Neuron (in vitro differentiated cells): ENCODE data around the gene MRPL49.

Source experiments
- H2AFZ ChIP-seq: one replicate; pipeline ENCODE4 v1.6.1; 2013; ENCODE audit warnings: low read depth, mild to moderate bottlenecking, inconsistent platforms, low read length, moderate library complexity
- H3K27me3 ChIP-seq: one replicate; pipeline ENCODE4 v1.6.1; 2013; ENCODE audit warnings: low read length; ENCODE audit not compliant: insufficient read depth
- H3K36me3 ChIP-seq: one replicate; pipeline ENCODE4 v1.6.1; 2013; ENCODE audit warnings: low read length; ENCODE audit not compliant: insufficient read depth
- H3K4me1 ChIP-seq: one replicate; pipeline ENCODE4 v1.6.1; 2013; ENCODE audit warnings: low read length; ENCODE audit not compliant: insufficient read depth
- H3K4me3 ChIP-seq: 2 replicates; pipeline ENCODE4 v1.5.1; 2013; ENCODE audit warnings: mild to moderate bottlenecking, low read length, moderate library complexity
- H3K9me3 ChIP-seq: one replicate; pipeline ENCODE4 v1.6.1; 2013; ENCODE audit warnings: low read length

MRPL49 gene

DNA sequence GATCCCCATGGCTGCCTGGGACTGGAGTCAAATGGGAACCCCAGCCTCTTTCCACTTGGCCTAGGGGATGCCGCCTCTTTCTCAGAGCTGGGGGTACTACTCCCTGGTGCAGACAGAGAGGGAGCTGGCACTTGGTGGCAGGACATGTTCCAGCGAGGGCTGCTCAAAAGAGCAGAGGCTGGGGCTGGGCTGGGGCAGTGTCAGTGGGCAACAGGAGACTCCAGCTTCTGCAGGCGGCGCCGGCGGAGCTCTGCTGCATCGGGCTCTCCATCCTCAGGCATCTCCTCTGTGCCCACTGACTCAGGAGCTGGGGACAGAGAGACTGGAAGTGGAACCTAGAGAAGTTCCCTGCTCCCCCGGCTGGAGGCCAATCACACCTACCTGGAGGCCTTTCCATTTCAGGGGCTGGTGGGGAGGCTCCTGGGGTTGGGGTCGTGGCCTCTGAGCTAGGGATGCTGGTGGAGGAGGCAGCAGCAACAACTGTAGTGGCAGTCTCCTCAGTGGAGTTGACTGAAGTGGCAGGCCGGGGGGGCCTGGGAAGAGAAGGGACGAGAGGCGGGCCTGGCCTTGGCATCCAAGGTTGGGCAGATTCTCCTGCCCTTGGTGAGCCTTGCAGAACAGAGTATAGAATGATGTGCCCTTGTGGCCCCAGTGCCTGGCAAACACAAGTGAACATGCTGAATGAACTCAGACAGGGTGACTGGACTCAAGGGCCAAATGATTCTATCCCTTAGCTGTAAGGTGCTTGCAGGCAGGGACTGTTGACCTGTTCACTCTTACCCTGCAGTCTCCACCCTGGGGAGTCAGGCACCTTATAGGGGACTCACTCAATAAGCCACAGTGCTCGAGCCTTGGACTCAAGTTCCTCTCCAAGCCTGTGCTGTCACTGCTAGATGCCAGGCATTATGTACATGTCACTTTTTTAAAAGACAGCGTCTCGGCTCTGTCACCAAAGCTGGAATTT is 6.3 kb downstream of the MRPL49 start:
- Histone ChIP-seq H3K4me1 (peaks cover 7% of the 10 kb centered on the region), H3K4me3 (no peak overlapping the region), H3K27me3 (no peaks in the 10 kb centered on the region), H3K36me3 (peaks cover 79% of the 10 kb centered on the region), H3K9me3 (no peaks in the 10 kb centered on the region), H2AFZ (no peak overlapping the region)

DNA sequence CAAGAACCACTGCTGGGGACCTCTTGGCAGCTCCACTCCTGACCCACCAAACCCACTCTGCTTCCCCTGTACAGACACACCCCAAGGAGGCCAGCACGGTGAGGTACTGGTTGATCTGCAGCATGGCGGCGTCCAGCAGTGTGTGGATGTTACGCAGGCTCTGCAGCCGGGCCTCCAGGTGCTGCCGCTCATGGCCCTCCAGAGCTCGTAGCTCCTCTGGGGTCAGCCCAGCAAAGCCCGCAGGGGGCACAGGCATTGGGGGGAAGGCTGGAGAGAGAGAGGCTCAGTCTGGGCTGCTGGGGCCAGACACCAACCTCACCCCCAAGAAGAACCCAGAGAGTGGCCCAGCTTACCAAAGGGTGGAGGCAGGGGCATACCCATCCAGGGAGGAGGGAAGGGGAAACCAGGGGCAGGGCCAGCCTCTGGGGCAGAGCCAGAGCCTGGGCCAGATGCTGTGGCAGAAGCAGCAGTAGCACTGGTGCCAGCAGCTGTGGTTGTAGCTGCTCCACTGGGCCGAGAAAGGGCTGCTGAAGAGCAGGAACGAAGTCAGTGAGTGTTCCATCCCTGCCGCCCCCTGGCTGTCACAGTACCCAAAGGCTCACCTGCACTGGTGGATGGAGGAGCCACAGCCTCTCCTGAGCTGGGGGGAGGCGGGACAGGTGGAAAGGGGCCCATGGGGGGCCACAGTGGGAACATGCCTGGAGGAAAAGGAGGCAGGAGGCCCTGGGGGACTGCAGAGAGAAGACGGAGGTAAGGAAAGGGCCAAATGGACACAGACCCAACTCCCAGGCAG is 7.7 kb downstream of the MRPL49 start:
- Histone ChIP-seq H2AFZ (no peak overlapping the region), H3K9me3 (no peaks in the 10 kb centered on the region), H3K27me3 (no peaks in the 10 kb centered on the region), H3K4me3 (no peak overlapping the region), H3K4me1 (peaks cover 12% of the 10 kb centered on the region), H3K36me3 (peaks cover 69% of the 10 kb centered on the region)

DNA sequence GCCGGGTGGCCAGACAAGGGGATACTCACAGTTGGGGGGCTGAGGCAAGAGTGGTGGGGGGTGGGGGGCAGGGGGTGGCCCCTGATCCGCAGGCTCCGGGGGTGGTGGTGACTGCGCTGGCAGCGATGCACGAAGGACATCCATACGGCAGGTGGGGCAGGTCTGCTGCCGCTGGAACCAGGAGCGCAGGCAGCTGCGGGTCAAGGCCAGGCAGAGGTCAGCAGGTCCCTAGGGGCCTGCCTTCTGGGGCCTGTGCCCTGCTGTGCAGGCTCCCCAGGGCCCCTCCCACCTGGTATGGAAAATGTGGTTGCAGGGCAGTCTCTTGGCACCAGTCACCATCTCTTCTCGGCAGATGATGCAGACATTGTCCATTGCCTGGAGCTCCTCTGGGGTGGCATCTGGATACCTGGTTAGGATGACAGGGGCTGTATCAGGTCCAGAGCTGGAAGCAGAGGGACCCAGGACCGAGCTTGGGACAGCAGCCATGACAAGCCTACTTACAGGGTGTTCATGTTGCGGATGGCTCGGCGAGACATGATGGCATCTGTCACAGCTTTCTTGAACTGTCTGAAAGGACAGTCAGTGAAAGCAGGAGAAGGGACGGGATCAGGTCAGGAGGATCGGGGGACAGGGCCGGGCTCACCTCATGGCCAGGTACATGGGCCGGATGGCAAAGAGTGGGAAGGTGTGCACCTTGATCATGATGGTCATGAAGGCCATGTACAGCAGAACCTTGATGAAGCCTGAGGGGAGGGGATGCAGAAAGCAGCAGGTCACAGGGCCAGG is 8.7 kb downstream of the MRPL49 start:
- H3K36me3 ChIP-seq, result peaks cover 61% of the 10 kb centered on the region
- no peaks in the 10 kb centered on the region for H3K9me3 ChIP-seq
- peaks cover 19% of the 10 kb centered on the region for H3K4me1 ChIP-seq
- H2AFZ ChIP-seq, result no peak overlapping the region
- H3K4me3 ChIP-seq, result no peak overlapping the region
- H3K27me3 ChIP-seq, result no peaks in the 10 kb centered on the region

DNA sequence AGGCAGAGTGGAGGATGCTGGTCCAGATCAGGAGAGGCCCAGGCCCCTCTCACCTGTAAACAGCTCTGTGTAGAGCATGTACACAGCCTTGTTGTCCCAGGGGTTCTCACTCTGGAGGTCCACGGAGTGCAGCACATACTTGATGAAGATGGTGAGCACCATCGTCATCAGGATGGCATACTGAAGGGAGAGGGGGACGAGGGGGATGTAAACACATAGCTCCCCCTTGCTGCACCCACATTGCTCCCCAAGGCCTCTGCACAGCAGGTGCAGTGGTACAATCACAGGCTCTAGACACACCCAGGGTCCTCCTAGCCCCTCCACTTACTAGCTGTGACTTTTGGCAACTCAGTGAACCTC is 9.3 kb downstream of the MRPL49 start:
- no peak overlapping the region for H2AFZ ChIP-seq
- no peaks in the 10 kb centered on the region for H3K9me3 ChIP-seq
- peaks cover 55% of the 10 kb centered on the region for H3K36me3 ChIP-seq

DNA sequence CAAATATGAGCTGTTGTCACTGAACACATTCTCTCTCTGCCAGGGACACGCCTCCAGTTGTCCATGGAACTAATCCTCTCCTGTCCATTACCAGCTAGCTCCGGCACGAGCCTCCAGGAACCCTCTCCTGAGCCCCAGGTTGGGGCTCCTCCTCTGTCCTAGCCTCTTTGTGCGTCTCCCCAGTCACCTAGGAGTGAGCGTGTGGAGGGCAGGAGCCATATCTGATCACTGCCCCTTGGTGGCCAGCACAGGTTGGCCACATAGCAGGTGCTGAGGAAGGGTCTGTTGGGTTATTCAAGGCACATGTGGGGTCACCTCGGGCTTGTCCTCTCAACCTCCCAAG is 9.7 kb downstream of the MRPL49 start:
- no peaks in the 10 kb centered on the region for H3K9me3 ChIP-seq
- H3K36me3 ChIP-seq, result peaks cover 50% of the 10 kb centered on the region
- no peaks in the 10 kb centered on the region for H3K27me3 ChIP-seq
- H2AFZ ChIP-seq, result no peak overlapping the region
- no peak overlapping the region for H3K4me3 ChIP-seq
- peaks cover 23% of the 10 kb centered on the region for H3K4me1 ChIP-seq

More for the DNA sequence above, 9.3 kb downstream of the MRPL49 start:
- no peak overlapping the region for H3K4me3 ChIP-seq
- no peaks in the 10 kb centered on the region for H3K27me3 ChIP-seq
- peaks cover 23% of the 10 kb centered on the region for H3K4me1 ChIP-seq

DNA sequence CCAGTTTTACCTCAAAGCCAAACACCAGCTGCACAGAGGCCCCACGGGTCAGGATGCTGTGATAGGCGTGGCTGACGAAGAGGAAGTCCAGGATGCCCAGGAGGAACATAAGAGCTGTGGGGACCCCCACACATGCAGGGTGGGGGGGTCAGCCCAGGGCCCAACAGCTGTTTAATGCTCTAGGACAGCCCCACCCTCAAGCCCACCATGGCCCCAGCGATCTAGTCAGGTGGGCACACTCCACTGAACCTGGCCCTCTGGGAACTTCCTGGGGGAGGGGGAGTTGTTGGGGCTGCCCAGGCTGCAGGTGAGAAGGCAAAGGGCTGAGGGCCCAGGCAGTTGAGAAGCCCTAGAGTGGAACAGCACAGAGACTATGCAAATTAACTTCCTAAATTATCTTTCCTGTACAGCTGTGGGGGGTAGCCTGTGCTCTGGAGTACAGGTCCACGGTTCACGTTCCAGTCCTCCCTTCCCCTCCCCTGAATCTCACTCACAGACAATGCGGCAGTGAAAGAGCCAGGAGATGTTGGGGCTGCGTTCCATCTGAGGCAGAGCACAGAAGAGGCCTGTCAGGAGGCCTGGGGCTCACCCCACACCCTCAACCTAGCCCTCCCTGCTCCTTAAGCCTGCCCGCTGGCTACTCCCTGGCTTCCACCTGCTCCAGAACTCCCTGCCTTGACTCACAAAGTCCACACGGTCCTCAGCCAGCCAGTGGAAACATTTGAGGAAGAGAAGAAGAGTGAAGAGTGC is 10.3 kb downstream of the MRPL49 start:
- peaks cover 48% of the 10 kb centered on the region for H3K36me3 ChIP-seq
- H3K4me1 ChIP-seq, result peaks cover 23% of the 10 kb centered on the region
- H3K27me3 ChIP-seq, result no peaks in the 10 kb centered on the region
- no peaks in the 10 kb centered on the region for H3K9me3 ChIP-seq
- H3K4me3 ChIP-seq, result peak overlapping the region; percentile 83
- H2AFZ ChIP-seq, result no peak overlapping the region

DNA sequence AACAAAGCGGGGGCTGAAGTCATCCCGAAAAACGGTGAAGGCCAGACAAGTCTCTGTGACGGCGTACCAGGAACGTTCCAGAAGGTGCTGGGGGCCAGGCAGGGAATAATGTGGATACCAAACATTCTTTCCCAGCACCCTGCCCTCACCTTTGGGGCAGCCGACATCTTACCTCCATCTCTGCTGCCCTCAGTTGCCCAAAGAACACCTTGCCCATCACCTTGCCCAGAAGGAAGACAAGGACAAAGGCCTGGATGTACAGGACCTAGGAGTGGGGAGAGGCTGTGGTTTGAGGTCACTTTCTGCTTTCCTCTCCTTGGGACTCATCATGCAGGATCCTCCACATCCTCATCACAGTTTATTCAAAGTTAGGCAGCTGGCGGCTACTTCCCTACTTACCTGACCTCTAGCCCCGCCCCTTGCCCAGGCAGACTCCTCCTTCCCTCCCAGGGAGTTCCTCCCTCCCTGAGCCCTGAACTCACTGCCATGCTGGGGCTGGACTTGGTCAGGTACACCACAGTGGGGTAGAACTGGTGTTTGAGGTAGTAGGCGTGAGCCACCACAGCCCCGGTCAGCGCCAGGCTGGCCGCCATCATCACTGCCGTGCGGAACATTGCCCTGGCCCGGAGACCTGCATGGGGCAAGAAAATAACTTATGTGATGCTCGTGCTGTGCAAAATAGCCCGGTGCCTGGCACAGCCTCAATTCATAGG is 11.0 kb downstream of the MRPL49 start:
- H3K27me3 ChIP-seq, result no peaks in the 10 kb centered on the region
- no peaks in the 10 kb centered on the region for H3K9me3 ChIP-seq
- H2AFZ ChIP-seq, result no peak overlapping the region
- H3K36me3 ChIP-seq, result peaks cover 42% of the 10 kb centered on the region
- peak overlapping the region; percentile 83 for H3K4me3 ChIP-seq
- peaks cover 23% of the 10 kb centered on the region for H3K4me1 ChIP-seq

DNA sequence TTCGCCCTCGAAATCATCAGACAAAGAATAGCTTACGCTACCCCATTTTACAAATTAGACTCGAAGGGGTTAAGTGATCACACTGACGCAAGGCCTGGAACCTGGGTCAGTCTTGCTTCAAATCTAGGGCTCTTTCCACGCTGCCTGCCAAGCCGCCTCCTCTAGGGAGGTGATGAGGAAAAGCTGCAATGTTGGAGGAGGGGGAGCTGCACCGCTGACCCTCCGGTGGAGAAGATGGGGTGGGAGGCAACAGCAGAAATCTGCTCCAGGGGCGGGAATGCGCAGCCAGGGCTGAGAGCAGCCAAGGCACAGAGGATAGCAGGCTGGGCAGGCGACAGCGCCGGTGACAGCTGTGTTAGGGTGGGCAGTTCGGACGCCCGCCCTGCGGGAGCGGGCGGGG is 11.6 kb downstream of the MRPL49 start:
- peaks cover 39% of the 10 kb centered on the region for H3K36me3 ChIP-seq
- H2AFZ ChIP-seq, result no peak overlapping the region
- no peaks in the 10 kb centered on the region for H3K27me3 ChIP-seq
- no peaks in the 10 kb centered on the region for H3K9me3 ChIP-seq
- peaks cover 23% of the 10 kb centered on the region for H3K4me1 ChIP-seq
- peak overlapping the region; percentile 83 for H3K4me3 ChIP-seq

DNA sequence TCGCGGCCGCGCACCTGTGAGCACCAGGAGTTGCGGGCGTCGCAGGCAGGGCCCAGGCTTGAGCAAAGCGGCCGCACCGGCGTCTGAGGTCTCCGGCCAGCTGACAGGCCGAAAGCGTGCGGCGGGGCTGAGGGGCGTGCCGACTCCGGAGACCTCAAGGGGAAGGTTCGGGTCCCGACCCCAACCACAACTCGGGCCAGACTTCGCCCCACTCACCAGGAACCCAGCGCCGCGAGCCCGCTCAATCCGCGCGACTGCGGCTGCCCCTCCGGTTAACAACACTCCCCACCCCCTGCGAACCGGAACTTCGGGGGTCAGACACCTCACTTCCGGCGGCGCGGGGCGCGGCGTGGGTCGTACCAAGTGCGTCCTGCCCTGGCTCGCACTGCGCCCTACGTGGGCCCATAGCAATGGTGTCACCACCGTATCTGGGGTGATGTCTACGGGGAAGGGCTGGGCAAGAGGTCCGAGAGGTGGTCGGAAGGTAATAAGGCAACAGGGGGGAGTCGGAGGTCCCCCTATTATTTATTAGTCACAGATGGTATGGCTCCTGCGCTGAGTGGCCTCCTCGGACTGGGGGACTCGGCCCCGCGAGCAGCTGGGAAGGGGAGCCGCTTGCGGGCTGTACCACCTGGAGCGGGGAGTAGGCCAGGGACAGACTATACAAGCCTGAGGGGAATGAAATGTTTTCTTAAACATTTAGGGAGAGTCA is 12.3 kb downstream of the MRPL49 start, which contains the start of gene SYVN1:
SYVN1 (minus strand) TSS at position 280 of the 712 bp plus-strand sequence. CDS start 918 bp downstream, outside the sequence.
- peak within 1 kb of the TSS; percentile 44 for H2AFZ ChIP-seq
- peak within 1 kb of the TSS; percentile 83 for H3K4me3 ChIP-seq
- H3K9me3 ChIP-seq, result no peaks in the 10 kb centered on the region
- H3K36me3 ChIP-seq, result peaks cover 32% of the 10 kb centered on the region
- H3K27me3 ChIP-seq, result no peaks in the 10 kb centered on the region
- H3K4me1 ChIP-seq, result peaks cover 23% of the 10 kb centered on the region

DNA sequence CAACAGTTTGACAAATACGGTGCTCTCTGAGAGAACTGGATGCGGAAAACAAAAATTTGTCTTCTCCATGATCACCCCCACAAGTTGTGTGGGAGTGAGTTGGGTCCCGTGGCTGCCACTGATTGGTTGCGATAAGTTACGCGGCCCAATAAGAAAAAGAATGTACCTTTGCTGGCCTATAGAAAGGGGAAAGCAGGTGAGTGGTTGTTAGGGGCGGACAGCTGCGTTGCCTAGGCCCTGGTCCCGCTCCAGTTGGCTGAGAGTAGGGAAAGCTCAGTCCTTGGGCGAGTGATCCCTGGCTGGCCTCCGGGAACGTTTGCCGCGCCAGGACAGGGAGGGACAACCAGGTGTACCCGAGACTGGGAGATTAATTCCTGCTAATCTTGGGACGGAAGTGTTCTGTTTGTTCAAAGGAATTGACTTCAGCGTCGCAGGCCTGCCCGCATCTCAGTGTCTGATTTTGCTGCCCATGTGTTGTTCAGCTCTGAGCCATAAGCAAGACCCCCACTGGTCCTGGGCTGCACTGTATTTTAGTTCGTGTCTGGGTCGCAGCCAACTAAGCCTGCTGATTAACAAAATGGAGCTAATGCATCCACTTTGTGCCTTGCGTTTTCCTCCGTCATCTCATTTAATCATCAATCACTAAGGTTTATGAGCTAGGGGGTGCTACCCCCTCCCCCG is 13.0 kb downstream of the MRPL49 start:
- Histone ChIP-seq H3K4me1 (peaks cover 23% of the 10 kb centered on the region), H3K9me3 (no peaks in the 10 kb centered on the region), H3K36me3 (peaks cover 25% of the 10 kb centered on the region), H3K27me3 (no peaks in the 10 kb centered on the region), H3K4me3 (peak overlapping the region; percentile 83), H2AFZ (peak overlapping the region; percentile 44)

DNA sequence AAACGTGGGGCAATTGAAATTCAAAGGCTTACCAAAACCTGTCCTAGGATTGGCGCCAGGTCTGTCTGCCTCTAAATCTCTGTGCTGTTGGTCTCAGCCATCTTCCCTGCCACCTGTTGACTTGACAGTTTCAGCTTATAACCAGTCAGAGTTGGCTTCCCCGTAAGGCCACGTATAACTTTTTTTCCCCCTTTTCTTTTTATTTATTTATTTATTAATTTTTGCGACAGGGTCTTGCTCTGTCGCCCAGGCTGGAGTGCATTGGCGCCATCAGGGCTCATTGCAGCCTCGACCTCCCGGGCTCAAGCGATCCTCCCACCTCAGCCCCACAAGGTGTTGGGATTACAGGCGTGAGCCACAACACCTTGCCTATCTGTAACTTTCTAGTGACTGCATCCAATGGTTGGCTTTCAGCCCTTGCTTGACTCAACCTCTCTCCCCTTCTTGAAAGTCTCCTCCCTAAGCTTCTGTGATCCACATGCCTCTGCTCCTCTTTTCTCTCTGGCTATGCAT is 13.6 kb downstream of the MRPL49 start:
- no peaks in the 10 kb centered on the region for H3K9me3 ChIP-seq
- peaks cover 22% of the 10 kb centered on the region for H3K36me3 ChIP-seq
- no peaks in the 10 kb centered on the region for H3K27me3 ChIP-seq
- H2AFZ ChIP-seq, result peak overlapping the region; percentile 44
- H3K4me3 ChIP-seq, result peak overlapping the region; percentile 83
- peaks cover 23% of the 10 kb centered on the region for H3K4me1 ChIP-seq
